ENCODE measurements around the gene LGSN.

LGSN gene

GRCh38 chr6:63259153-63259552, 60.6 kb downstream of the LGSN start:
- DNase-seq (ENCODE audit: low spot score): no peak
- H3K14ac ChIP-seq (ENCODE audit: low read length): no peak overlapping the region
- no peak overlapping the region for H2BK120ac ChIP-seq (ENCODE audit: low read depth, low read length)
- H3K36me3 ChIP-seq (replicated peaks in 1 of 2; ENCODE audit: control insufficient read depth in 2 of 2, insufficient read depth in 2 of 2, low read length in 2 of 2): no peaks in the 10 kb centered on the region
- H3K27me3 ChIP-seq (ENCODE audit: control insufficient read depth in 3 of 3, insufficient read depth in 3 of 3, low read depth in 1 of 3, low read length in 3 of 3): no peaks in the 10 kb centered on the region
- no peak overlapping the region for H3K9ac ChIP-seq (ENCODE audit: low read depth, low read length, poor library complexity)
- H2AFZ ChIP-seq (ENCODE audit: low read length): no peak overlapping the region
- no peak overlapping the region for H2BK5ac ChIP-seq (ENCODE audit: low read length)
- H2BK12ac ChIP-seq (ENCODE audit: low read length): no peak overlapping the region
- no peak overlapping the region for H4K91ac ChIP-seq (ENCODE audit: low read depth, low read length, poor library complexity)
- no peak overlapping the region for H2AK5ac ChIP-seq (ENCODE audit: low read depth, low read length)
- no peak overlapping the region for H3K18ac ChIP-seq (ENCODE audit: low read length)
- no peak overlapping the region for H3K4me2 ChIP-seq (ENCODE audit: insufficient read depth, low read length, poor library complexity, severe bottlenecking)
- H3K4me1 ChIP-seq (ENCODE audit: control insufficient read depth in 2 of 2, insufficient read depth in 1 of 2, low read depth in 1 of 2, low read length in 2 of 2): peaks cover 0 to 9% of the 10 kb centered on the region in 2 donors
- H3K23ac ChIP-seq (ENCODE audit: low read depth, low read length, poor library complexity): no peak overlapping the region
- no peak overlapping the region for H3K27ac ChIP-seq (replicated peaks; ENCODE audit: low read length)
- H3K9me3 ChIP-seq (replicated peaks in 1 of 2; ENCODE audit: control insufficient read depth in 2 of 2, insufficient read depth in 1 of 2, low read depth in 1 of 2, low read length in 2 of 2): no peaks in the 10 kb centered on the region
- no peak overlapping the region for H2BK15ac ChIP-seq (ENCODE audit: low read length)
- no peak overlapping the region for H3K4me3 ChIP-seq (ENCODE audit: low read length in 2 of 2)
- H4K8ac ChIP-seq (ENCODE audit: low read depth, low read length): no peak overlapping the region
- no peak overlapping the region for H3K4ac ChIP-seq (ENCODE audit: low read length)
- H3K79me1 ChIP-seq (ENCODE audit: low read depth, low read length): no peaks in the 10 kb centered on the region

- Histone ChIP-seq H2BK12ac (ENCODE audit: low read length) (no peak overlapping the region), H3K27ac (replicated peaks; ENCODE audit: low read length) (no peak overlapping the region), H2BK5ac (ENCODE audit: low read length) (no peak overlapping the region), H3K79me1 (ENCODE audit: low read depth, low read length) (no peaks in the 10 kb centered on the region), H3K4me1 (ENCODE audit: control insufficient read depth in 2 of 2, insufficient read depth in 1 of 2, low read depth in 1 of 2, low read length in 2 of 2) (no peaks in the 10 kb centered on the region), H3K27me3 (ENCODE audit: control insufficient read depth in 3 of 3, insufficient read depth in 3 of 3, low read depth in 1 of 3, low read length in 3 of 3) (no peaks in the 10 kb centered on the region), H3K4ac (ENCODE audit: low read length) (no peak overlapping the region), H4K91ac (ENCODE audit: low read depth, low read length, poor library complexity) (no peak overlapping the region), H2AFZ (ENCODE audit: low read length) (no peak overlapping the region), H2AK5ac (ENCODE audit: low read depth, low read length) (no peak overlapping the region), H3K9me3 (replicated peaks in 1 of 2; ENCODE audit: control insufficient read depth in 2 of 2, insufficient read depth in 1 of 2, low read depth in 1 of 2, low read length in 2 of 2) (no peaks in the 10 kb centered on the region), H3K18ac (ENCODE audit: low read length) (no peak overlapping the region), H3K23ac (ENCODE audit: low read depth, low read length, poor library complexity) (no peak overlapping the region), H4K8ac (ENCODE audit: low read depth, low read length) (no peak overlapping the region), H3K4me3 (ENCODE audit: low read length in 2 of 2) (no peak overlapping the region), H3K14ac (ENCODE audit: low read length) (no peak overlapping the region), H2BK15ac (ENCODE audit: low read length) (no peak overlapping the region), H3K4me2 (ENCODE audit: insufficient read depth, low read length, poor library complexity, severe bottlenecking) (no peak overlapping the region), H3K36me3 (replicated peaks in 1 of 2; ENCODE audit: control insufficient read depth in 2 of 2, insufficient read depth in 2 of 2, low read length in 2 of 2) (no peaks in the 10 kb centered on the region), H3K9ac (ENCODE audit: low read depth, low read length, poor library complexity) (no peak overlapping the region), H2BK120ac (ENCODE audit: low read depth, low read length) (no peak overlapping the region)
- WGBS, 2 donors (ENCODE audit: extremely low coverage in 2 of 2, insufficient read length in 2 of 2, insufficient replicate concordance in 1 of 2): no CpG with 5 or more reads among the region's 3 CpGs
- no peak for DNase-seq (ENCODE audit: low spot score)
These were observed 69.8 kb downstream of the LGSN start for GRCh38 chr6:63249875-63250482.

GRCh38 chr6:63246581-63246980, 73.2 kb downstream of the LGSN start:
- Histone ChIP-seq H3K4ac (ENCODE audit: low read length) (no peak overlapping the region), H2AK5ac (ENCODE audit: low read depth, low read length) (no peak overlapping the region), H2AFZ (ENCODE audit: low read length) (no peak overlapping the region), H3K9me3 (replicated peaks in 1 of 2; ENCODE audit: control insufficient read depth in 2 of 2, insufficient read depth in 1 of 2, low read depth in 1 of 2, low read length in 2 of 2) (no peaks in the 10 kb centered on the region), H3K23ac (ENCODE audit: low read depth, low read length, poor library complexity) (no peak overlapping the region), H3K9ac (ENCODE audit: low read depth, low read length, poor library complexity) (no peak overlapping the region), H2BK12ac (ENCODE audit: low read length) (no peak overlapping the region), H3K4me2 (ENCODE audit: insufficient read depth, low read length, poor library complexity, severe bottlenecking) (no peak overlapping the region), H3K36me3 (replicated peaks in 1 of 2; ENCODE audit: control insufficient read depth in 2 of 2, insufficient read depth in 2 of 2, low read length in 2 of 2) (no peaks in the 10 kb centered on the region), H3K27me3 (ENCODE audit: control insufficient read depth in 3 of 3, insufficient read depth in 3 of 3, low read depth in 1 of 3, low read length in 3 of 3) (no peaks in the 10 kb centered on the region), H3K18ac (ENCODE audit: low read length) (no peak overlapping the region), H2BK5ac (ENCODE audit: low read length) (no peak overlapping the region), H3K14ac (ENCODE audit: low read length) (no peak overlapping the region), H3K4me1 (ENCODE audit: control insufficient read depth in 2 of 2, insufficient read depth in 1 of 2, low read depth in 1 of 2, low read length in 2 of 2) (no peaks in the 10 kb centered on the region), H4K91ac (ENCODE audit: low read depth, low read length, poor library complexity) (no peak overlapping the region), H4K8ac (ENCODE audit: low read depth, low read length) (no peak overlapping the region), H2BK120ac (ENCODE audit: low read depth, low read length) (no peak overlapping the region), H3K4me3 (ENCODE audit: low read length in 2 of 2) (no peak overlapping the region), H3K27ac (replicated peaks; ENCODE audit: low read length) (no peak overlapping the region), H2BK15ac (ENCODE audit: low read length) (no peak overlapping the region), H3K79me1 (ENCODE audit: low read depth, low read length) (no peaks in the 10 kb centered on the region)
- no peak for DNase-seq (ENCODE audit: low spot score)

- no peak for DNase-seq (ENCODE audit: low spot score)
- H3K9me3 ChIP-seq (replicated peaks in 1 of 2; ENCODE audit: control insufficient read depth in 2 of 2, insufficient read depth in 1 of 2, low read depth in 1 of 2, low read length in 2 of 2): no peaks in the 10 kb centered on the region
- H3K9ac ChIP-seq (ENCODE audit: low read depth, low read length, poor library complexity): no peak overlapping the region
- H3K4me2 ChIP-seq (ENCODE audit: insufficient read depth, low read length, poor library complexity, severe bottlenecking): no peak overlapping the region
- no peak overlapping the region for H2BK12ac ChIP-seq (ENCODE audit: low read length)
- no peak overlapping the region for H3K27ac ChIP-seq (replicated peaks; ENCODE audit: low read length)
- no peak overlapping the region for H4K8ac ChIP-seq (ENCODE audit: low read depth, low read length)
- no CpG with 5 or more reads among the region's 1 CpG for WGBS, 2 donors (ENCODE audit: extremely low coverage in 2 of 2, insufficient read length in 2 of 2, insufficient replicate concordance in 1 of 2)
- no peak overlapping the region for H2BK5ac ChIP-seq (ENCODE audit: low read length)
- no peak overlapping the region for H2BK15ac ChIP-seq (ENCODE audit: low read length)
- no peak overlapping the region for H2BK120ac ChIP-seq (ENCODE audit: low read depth, low read length)
- H3K23ac ChIP-seq (ENCODE audit: low read depth, low read length, poor library complexity): no peak overlapping the region
- H3K79me1 ChIP-seq (ENCODE audit: low read depth, low read length): no peaks in the 10 kb centered on the region
- no peaks in the 10 kb centered on the region for H3K4me1 ChIP-seq (ENCODE audit: control insufficient read depth in 2 of 2, insufficient read depth in 1 of 2, low read depth in 1 of 2, low read length in 2 of 2)
- H3K4ac ChIP-seq (ENCODE audit: low read length): no peak overlapping the region
- H4K91ac ChIP-seq (ENCODE audit: low read depth, low read length, poor library complexity): no peak overlapping the region
- H2AFZ ChIP-seq (ENCODE audit: low read length): no peak overlapping the region
- no peaks in the 10 kb centered on the region for H3K36me3 ChIP-seq (replicated peaks in 1 of 2; ENCODE audit: control insufficient read depth in 2 of 2, insufficient read depth in 2 of 2, low read length in 2 of 2)
- no peak overlapping the region for H3K18ac ChIP-seq (ENCODE audit: low read length)
- no peak overlapping the region for H3K14ac ChIP-seq (ENCODE audit: low read length)
- no peak overlapping the region for H3K4me3 ChIP-seq (ENCODE audit: low read length in 2 of 2)
- no peak overlapping the region for H2AK5ac ChIP-seq (ENCODE audit: low read depth, low read length)
- no peaks in the 10 kb centered on the region for H3K27me3 ChIP-seq (ENCODE audit: control insufficient read depth in 3 of 3, insufficient read depth in 3 of 3, low read depth in 1 of 3, low read length in 3 of 3)
These were observed 73.9 kb downstream of the LGSN start for GRCh38 chr6:63245909-63246308.

Data from neuronal stem cell (in vitro differentiated cells).